Measurements from ENCODE around the gene LTBP1. TPM values are rescaled to one million over a fixed set of nuclear protein-coding genes. Genes with fewer than 3 reads are reported as not detected.
A peak's percentile ranks its signal among the peaks of the same experiment; 100 is the strongest.

The LTBP1 gene
- polyA plus RNA-seq, 2 of the 4 experiments (the other 2 are of a cell fraction), result 23.8 to 30.4 TPM

GRCh38 chr2:33238111-33238510 lies 291.4 kb downstream of the LTBP1 start (continued):
- no peak for TF ChIP-seq REST (IDR thresholded peaks at IDR 0.05)
- peak; percentile 77 for TF ChIP-seq JUNB (IDR thresholded peaks at IDR 0.05)
- TF ChIP-seq CEBPB (IDR thresholded peaks at IDR 0.05), result peak in 1 of 2 experiments; percentile 58; a peak in 2 of 4 replicates
- peak; percentile 27; the same call in 1 of the 2 replicates for TF ChIP-seq FOXS1 (CRISPR knock-in tag; IDR thresholded peaks at IDR 0.05)
- TF ChIP-seq GATA3 (IDR thresholded peaks at IDR 0.05; ENCODE audit: borderline replicate concordance), result peak; percentile 60; the same call in 1 of the 2 replicates

GRCh38 chr2:33240178-33240577 lies 293.4 kb downstream of the LTBP1 start:
- peak in 1 of 2 experiments; percentile 79 for DNase-seq (ENCODE audit: low read depth in 1 of 2, low spot score in 1 of 2)
- Histone ChIP-seq H3K27ac (peak overlapping the region; percentile 82 to 88), H3K4me1 (peaks cover 60% of the 10 kb centered on the region), H3K9me3 (no peaks in the 10 kb centered on the region), H3K4me3 (no peak overlapping the region), H3K4me2 (peak overlapping the region; percentile 41)
- peak; percentile 51 for FAIRE-seq
- peak in 1 of 2 experiments; percentile 27; a peak in 1 of 6 replicates for ATAC-seq
- CTCF ChIA-PET, result interaction anchor here (0.9 to 2.1 kb wide), 2 partner anchors 10 to 30 kb away, joined by 3 to 9 read pairs; no protein-coding TSS in a partner anchor
- POLR2A ChIA-PET, result no interaction called here
- 29% methylated on average over 4 of the region's 4 CpGs for WGBS (ENCODE audit: missing lambda C conversion rate)
- TF ChIP-seq KDM5A (IDR thresholded peaks at IDR 0.05) (no peak), BHLHE40 (IDR thresholded peaks at IDR 0.05; ENCODE audit: low read depth, low read length) (peak; percentile 37; the same call in 1 of the 2 replicates), TP53 (CRISPR knock-in tag; IDR thresholded peaks at IDR 0.05) (no peak), FOSL2 (IDR thresholded peaks at IDR 0.05) (no peak), FOSL2 (CRISPR knock-in tag; IDR thresholded peaks at IDR 0.05) (peak; percentile 70), POLR2A (IDR thresholded peaks at IDR 0.05; ENCODE audit: low read length) (no peak), RNF2 (IDR thresholded peaks at IDR 0.05; ENCODE audit: borderline replicate concordance, low read depth) (no peak), NR3C1 (IDR thresholded peaks at IDR 0.05) (no peak), CTCF (IDR thresholded peaks at IDR 0.05) (no peak), GATA3 (IDR thresholded peaks at IDR 0.05; ENCODE audit: borderline replicate concordance) (peak; percentile 18; the same call in 1 of the 2 replicates), CBX8 (IDR thresholded peaks at IDR 0.05) (no peak), REST (IDR thresholded peaks at IDR 0.05) (no peak), HEYL (CRISPR knock-in tag; IDR thresholded peaks at IDR 0.05) (no peak), USF2 (IDR thresholded peaks at IDR 0.05) (no peak), RCOR1 (IDR thresholded peaks at IDR 0.05; ENCODE audit: low read depth, low read length) (no peak), PBX3 (IDR thresholded peaks at IDR 0.05) (no peak), HOXB5 (CRISPR knock-in tag; IDR thresholded peaks at IDR 0.05) (no peak), JUN (IDR thresholded peaks at IDR 0.05) (no peak), CBX2 (IDR thresholded peaks at IDR 0.05; ENCODE audit: borderline replicate concordance, low read depth) (no peak)
